Stomach (tissue), 9 donors: Measurements from ENCODE around the gene KANTR. TPM values are rescaled to one million over a fixed set of nuclear protein-coding genes. Genes with fewer than 3 reads are reported as not detected.

Source experiments
- DNase-seq, 2 donors: peaks; one replicate each; pipeline versions ENCODE4 v3.0.0 to v3.0.0-alpha.2; 2013 to 2019
- H3K27ac ChIP-seq, 5 donors: fragments of 200-600 bp in 4 of 5; sonication (generic) in 4 of 5; one replicate each; pipeline ENCODE4 v1.5.1; 2013 to 2019; ENCODE audit warnings: mild to moderate bottlenecking in 1 of 5, moderate library complexity in 1 of 5
- H3K27me3 ChIP-seq, 3 donors: fragments of 200-600 bp; sonication (generic); one replicate each; pipeline ENCODE4 v1.5.1; 2017 to 2019; ENCODE audit warnings: mixed run types in 1 of 3
- H3K36me3 ChIP-seq, 4 donors: fragments of 200-600 bp; sonication (generic); 1 replicate in 3 of 4; 2 replicates in 1 of 4; pipeline ENCODE4 v1.5.1; 2016 to 2019
- H3K4me1 ChIP-seq, 4 donors: fragments of 200-600 bp; sonication (generic); one replicate each; pipeline ENCODE4 v1.5.1; 2016 to 2019
- H3K4me3 ChIP-seq, 4 donors: fragments of 200-600 bp; sonication (generic) in 3 of 4; one replicate each; pipeline ENCODE4 v1.5.1; 2016 to 2019; ENCODE audit warnings: mild to moderate bottlenecking in 1 of 4
- H3K9me3 ChIP-seq, 4 donors: fragments of 200-600 bp; sonication (generic); one replicate each; pipeline ENCODE4 v1.5.1; 2016 to 2019
- EP300 ChIP-seq: sonication (generic); formaldehyde crosslinking; IDR thresholded peaks from one replicate; pipeline ENCODE4 v1.6.1; 2017; ENCODE audit warnings: antibody characterized with exemption
- POLR2A ChIP-seq, 4 donors: fragments of 450-650 bp; IDR thresholded peaks; one replicate each; pipeline ENCODE4 v1.6.1; 2016; ENCODE audit warnings: antibody characterized with exemption in 4 of 4, control low read depth in 2 of 4, mild to moderate bottlenecking in 1 of 4, moderate library complexity in 1 of 4
- POLR2AphosphoS5 ChIP-seq, 3 donors: sonication (generic); formaldehyde crosslinking; IDR thresholded peaks; one replicate each; pipeline ENCODE4 v1.6.1; 2016; ENCODE audit warnings: antibody characterized with exemption in 3 of 3
- WGBS, 5 donors: extraction: QIAGEN DNeasy Blood & Tissue Kit in 3 of 5; methylation state at CpG; one replicate each; pipeline versions ENCODE4 v1.1.5 to v1.1.7; 2013 to 2018; 5-methylcytosine and 5-hydroxymethylcytosine counted together
- intact Hi-C: fragments of 100-400 bp; cut with DNase I; formaldehyde crosslinking; loops from one replicate; pipeline ENCODE4 v1.15.1; 2023; ENCODE audit warnings: low total_unique reads
- polyA plus RNA-seq, 3 donors: library from polyadenylated mRNA; stranded (reverse); fragments of 200-250 nt; gene quantifications; one replicate each; pipeline ENCODE4 v1.2.3, GENCODE V29; 2013
- total RNA-seq, 5 donors: library from RNA; depleted of rRNA; stranded (reverse); fragments of >200 nt; gene quantifications; one replicate each; pipeline versions ENCODE4 v1.1.0 to v1.2.3, GENCODE V29; 2014 to 2016
- TF ChIP-seq, protein P1 (sequence below), 7 experiments: fragments of 450-650 bp in 4 of 7; fragments of 200-600 bp in 3 of 7; sonication (generic) in 3 of 7; IDR thresholded peaks; one replicate each; pipeline ENCODE4 v1.5.1; 2016 to 2019; ENCODE audit warnings: antibody characterized with exemption in 7 of 7, control low read depth in 2 of 7, mild to moderate bottlenecking in 1 of 7
- donor health status: healthy with polysubstance abuse.
- donor health status: Bipolar disorder and iron deficiency.
- donor health status: healthy.

The KANTR gene
- total and polyA plus RNA-seq, 8 donors: 1.1 to 35.6 (median 8.6) TPM

DNA sequence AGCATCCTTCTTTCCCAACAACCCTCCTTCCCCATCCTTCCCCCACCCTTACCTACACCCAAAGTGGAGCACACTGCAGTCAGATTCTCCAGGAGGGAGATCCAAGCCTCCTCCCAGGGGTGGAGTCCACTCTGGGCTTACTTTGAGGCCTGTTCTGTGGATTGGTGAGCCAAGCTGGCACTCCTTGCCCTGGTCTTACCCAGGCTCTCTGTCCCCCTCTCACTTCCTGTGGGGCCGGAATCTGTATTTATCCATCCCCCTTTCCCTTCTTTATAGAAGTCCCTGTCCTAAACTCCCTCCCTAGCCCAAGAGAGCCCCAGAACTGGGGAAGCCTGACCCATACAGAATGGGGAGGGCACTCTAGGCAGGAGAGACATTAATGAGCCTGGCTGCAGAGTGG lies 15.0 kb upstream of the KANTR start:
- no peak for TF ChIP-seq POLR2AphosphoS5 (IDR thresholded peaks at IDR 0.05)
- no peak for TF ChIP-seq EP300
- TF ChIP-seq POLR2A (IDR thresholded peaks at IDR 0.05): no peak
- TF ChIP-seq, protein P1, sequence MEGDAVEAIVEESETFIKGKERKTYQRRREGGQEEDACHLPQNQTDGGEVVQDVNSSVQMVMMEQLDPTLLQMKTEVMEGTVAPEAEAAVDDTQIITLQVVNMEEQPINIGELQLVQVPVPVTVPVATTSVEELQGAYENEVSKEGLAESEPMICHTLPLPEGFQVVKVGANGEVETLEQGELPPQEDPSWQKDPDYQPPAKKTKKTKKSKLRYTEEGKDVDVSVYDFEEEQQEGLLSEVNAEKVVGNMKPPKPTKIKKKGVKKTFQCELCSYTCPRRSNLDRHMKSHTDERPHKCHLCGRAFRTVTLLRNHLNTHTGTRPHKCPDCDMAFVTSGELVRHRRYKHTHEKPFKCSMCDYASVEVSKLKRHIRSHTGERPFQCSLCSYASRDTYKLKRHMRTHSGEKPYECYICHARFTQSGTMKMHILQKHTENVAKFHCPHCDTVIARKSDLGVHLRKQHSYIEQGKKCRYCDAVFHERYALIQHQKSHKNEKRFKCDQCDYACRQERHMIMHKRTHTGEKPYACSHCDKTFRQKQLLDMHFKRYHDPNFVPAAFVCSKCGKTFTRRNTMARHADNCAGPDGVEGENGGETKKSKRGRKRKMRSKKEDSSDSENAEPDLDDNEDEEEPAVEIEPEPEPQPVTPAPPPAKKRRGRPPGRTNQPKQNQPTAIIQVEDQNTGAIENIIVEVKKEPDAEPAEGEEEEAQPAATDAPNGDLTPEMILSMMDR (IDR thresholded peaks at IDR 0.05): no peak
- WGBS, 5 donors: 71 to 95% (median 92%) methylated on average over 1 of the region's 1 CpG; no CpG with 5 or more reads in 1 of the 5 donors
- intact Hi-C loops: no loop called here
- H3K4me1 ChIP-seq: peaks cover 0 to 9% (median 7%) of the 10 kb centered on the region in 4 donors
- peaks cover 0 to 6% (median 0%) of the 10 kb centered on the region in 3 donors for H3K27me3 ChIP-seq
- peak overlapping the region in 1 of 5 donors; percentile 46 for H3K27ac ChIP-seq
- no peaks in the 10 kb centered on the region for H3K36me3 ChIP-seq
- DNase-seq: no peak
- no peaks in the 10 kb centered on the region for H3K9me3 ChIP-seq
- H3K4me3 ChIP-seq: no peak overlapping the region

DNA sequence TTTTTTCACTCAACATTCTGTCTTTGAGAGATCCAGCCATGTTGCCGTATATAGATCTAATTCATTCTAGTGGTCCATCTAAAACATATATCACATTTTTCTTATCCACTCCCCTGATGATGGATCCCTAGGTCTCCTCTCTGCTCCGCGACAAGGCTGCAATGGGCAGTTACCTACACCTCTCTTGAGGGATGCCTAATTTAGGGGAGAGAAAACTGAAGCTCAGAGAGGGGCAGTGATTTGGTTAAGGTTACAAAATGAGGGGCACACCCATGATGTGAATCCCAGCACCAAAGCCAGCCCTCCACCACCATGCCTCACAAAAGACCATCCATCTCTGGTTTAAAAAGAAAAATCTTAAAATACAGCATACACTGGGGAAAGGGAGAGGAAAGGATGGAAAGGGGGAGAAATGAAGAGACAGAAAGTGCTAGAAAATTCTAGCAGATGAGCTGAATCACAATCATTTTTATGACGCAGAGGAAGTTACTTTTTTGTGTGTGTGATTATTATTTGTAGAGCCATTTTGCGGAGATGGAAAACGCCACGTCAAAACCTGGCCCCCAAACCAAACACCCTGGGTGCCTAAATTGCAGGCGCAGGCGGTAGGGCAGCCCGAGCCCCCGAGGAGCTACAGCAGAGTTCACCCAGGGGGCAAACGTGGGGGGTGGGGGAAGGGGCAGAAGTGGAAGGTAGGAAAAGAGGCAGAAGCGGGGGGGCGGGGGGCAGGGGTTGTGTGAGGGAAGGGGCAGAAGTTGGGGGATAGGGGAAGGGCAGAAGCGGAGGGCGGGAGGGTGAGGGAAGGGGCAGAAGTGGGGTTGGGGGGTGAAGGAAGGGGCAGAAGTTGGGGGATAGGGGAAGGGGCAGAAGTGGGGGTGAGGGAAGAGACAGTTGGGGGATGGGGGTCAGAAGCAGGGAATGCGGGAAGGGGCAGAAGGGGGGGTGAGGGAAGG lies 13.0 kb upstream of the KANTR start:
- H3K27me3 ChIP-seq: peaks cover 0 to 6% (median 0%) of the 10 kb centered on the region in 3 donors
- H3K4me3 ChIP-seq: peak overlapping the region; percentile 29 to 72 (median 53)
- H3K9me3 ChIP-seq: no peaks in the 10 kb centered on the region
- 18 to 54% (median 34%) methylated on average over 7 to 17 of the region's 17 CpGs for WGBS, 5 donors
- H3K36me3 ChIP-seq: peaks cover 0 to 18% (median 15%) of the 10 kb centered on the region in 4 donors
- intact Hi-C loops: no loop called here
- DNase-seq: peak in 1 of 2 donors; percentile 56
- peak overlapping the region; percentile 54 to 93 (median 90) for H3K27ac ChIP-seq
- H3K4me1 ChIP-seq: peaks cover 0 to 26% (median 20%) of the 10 kb centered on the region in 4 donors
- TF ChIP-seq EP300 (no peak), POLR2AphosphoS5 (IDR thresholded peaks at IDR 0.05) (no peak), POLR2A (IDR thresholded peaks at IDR 0.05) (no peak)
- TF ChIP-seq, protein P1 (IDR thresholded peaks at IDR 0.05): no peak

DNA sequence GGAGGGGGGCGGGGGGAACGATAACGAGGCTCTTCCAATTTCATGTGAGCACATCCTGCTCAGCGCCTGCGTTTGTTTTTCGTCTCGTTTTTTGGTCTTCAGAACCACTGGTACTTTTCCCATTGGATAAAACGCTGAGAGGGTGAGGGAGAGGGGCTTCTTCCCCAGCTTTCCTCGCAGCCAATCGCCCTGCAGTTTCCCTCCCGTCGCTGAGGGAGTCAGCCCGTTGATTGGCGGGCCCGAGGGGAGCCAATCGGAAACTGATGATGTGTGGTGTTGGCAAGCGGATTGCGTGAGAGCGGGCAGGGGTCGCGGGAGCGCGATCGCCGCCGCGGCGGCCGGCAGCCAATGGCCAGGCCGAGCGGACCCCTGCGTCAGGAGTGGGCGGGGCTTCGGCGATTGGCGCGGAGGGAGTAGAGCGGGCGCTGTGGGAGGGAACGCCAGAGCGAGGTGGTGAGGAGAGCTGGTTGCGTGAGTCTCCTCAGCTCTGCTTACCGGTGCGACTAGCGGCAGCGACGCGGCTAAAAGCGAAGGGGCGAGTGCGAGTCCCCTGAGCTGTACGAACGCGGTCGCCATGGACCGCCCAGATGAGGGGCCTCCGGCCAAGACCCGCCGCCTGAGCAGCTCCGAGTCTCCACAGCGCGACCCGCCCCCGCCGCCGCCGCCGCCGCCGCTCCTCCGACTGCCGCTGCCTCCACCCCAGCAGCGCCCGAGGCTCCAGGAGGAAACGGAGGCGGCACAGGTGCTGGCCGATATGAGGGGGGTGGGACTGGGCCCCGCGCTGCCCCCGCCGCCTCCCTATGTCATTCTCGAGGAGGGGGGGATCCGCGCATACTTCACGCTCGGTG lies 11.8 kb upstream of the KANTR start, which contains the start of gene TSPYL2:
TSS of gene TSPYL2 (plus strand) at position 443 of the 848 bp plus-strand sequence. CDS start at position 575, 132 bp downstream.
- TF ChIP-seq POLR2A (IDR thresholded peaks at IDR 0.05): peak in 2 of 4 donors; percentile 93 to 94
- peak; percentile 99 to 100 (median 99) for TF ChIP-seq POLR2AphosphoS5 (IDR thresholded peaks at IDR 0.05)
- TF ChIP-seq, protein P1 (IDR thresholded peaks at IDR 0.05): no peak
- peaks cover 0 to 38% (median 24%) of the 10 kb centered on the region in 4 donors for H3K4me1 ChIP-seq
- intact Hi-C loops: no loop called here
- H3K9me3 ChIP-seq: no peaks in the 10 kb centered on the region
- H3K27me3 ChIP-seq: peaks cover 0 to 6% (median 0%) of the 10 kb centered on the region in 3 donors
- peaks cover 0 to 28% (median 20%) of the 10 kb centered on the region in 4 donors for H3K36me3 ChIP-seq
- peak; percentile 94 to 98 for DNase-seq
- peak within 1 kb of the TSS; percentile 85 to 93 (median 91) for H3K27ac ChIP-seq
- peak within 1 kb of the TSS; percentile 65 to 72 (median 70) for H3K4me3 ChIP-seq
- WGBS, 5 donors: 0 to 49% (median 1%) methylated on average over 12 to 78 of the region's 86 CpGs
